HFFc6 (cell line): ENCODE data around the gene ZNF473. TPM values are rescaled to one million over a fixed set of nuclear protein-coding genes. Genes with fewer than 3 reads are reported as not detected.
A peak's percentile ranks its signal among the peaks of the same experiment; 100 is the strongest.

Experiments used
- DNase-seq: peaks from one replicate; pipeline ENCODE4 v3.0.0-alpha.2; 2018
- H3K27ac Mint-ChIP-seq: 2 replicates; pipeline ENCODE4 v1.8.0; 2020; ENCODE audit warnings: mild to moderate bottlenecking, mixed read lengths
- H3K27me3 Mint-ChIP-seq: 2 replicates; pipeline ENCODE4 v1.8.0; 2021; ENCODE audit warnings: mild to moderate bottlenecking, moderate library complexity, mixed read lengths; ENCODE audit not compliant: insufficient read depth
- H3K36me3 Mint-ChIP-seq: 2 replicates; pipeline ENCODE4 v1.8.0; 2021; ENCODE audit warnings: low read depth, mixed read lengths
- H3K4me1 Mint-ChIP-seq: 2 replicates; pipeline ENCODE4 v1.8.0; 2020; ENCODE audit warnings: low read depth, mixed read lengths
- H3K4me3 Mint-ChIP-seq: 2 replicates; pipeline ENCODE4 v1.8.0; 2020; ENCODE audit warnings: mild to moderate bottlenecking, moderate library complexity, mixed read lengths
- H3K9me3 Mint-ChIP-seq: 2 replicates; pipeline ENCODE4 v1.8.0; 2020; ENCODE audit warnings: mild to moderate bottlenecking, mixed read lengths
- total RNA-seq, 6 experiments: library from RNA; stranded (reverse); fragmentation: NEBNext Ultra II Directional; extraction: Animal tissue kit (Norgen Biotek cat#: 25700); gene quantifications; 2 replicates in 1 of 6; 3 replicates in 5 of 6; pipeline ENCODE4 v1.2.3, GENCODE V29; 2021
- TF ChIP-seq, protein P1 (sequence below): fragments of 200-600 bp; sonication (generic); IDR thresholded peaks from 2 replicates; pipeline ENCODE4 v1.5.0; 2021; ENCODE audit warnings: antibody characterized with exemption, mild to moderate bottlenecking

The ZNF473 gene
- total RNA-seq, 6 experiments from 2014 or later = 5.4 to 7.4 (median 6.6) TPM

GRCh38 chr19:50000038-50000840, 25.6 kb upstream of the ZNF473 start:
- TF ChIP-seq, protein P1, sequence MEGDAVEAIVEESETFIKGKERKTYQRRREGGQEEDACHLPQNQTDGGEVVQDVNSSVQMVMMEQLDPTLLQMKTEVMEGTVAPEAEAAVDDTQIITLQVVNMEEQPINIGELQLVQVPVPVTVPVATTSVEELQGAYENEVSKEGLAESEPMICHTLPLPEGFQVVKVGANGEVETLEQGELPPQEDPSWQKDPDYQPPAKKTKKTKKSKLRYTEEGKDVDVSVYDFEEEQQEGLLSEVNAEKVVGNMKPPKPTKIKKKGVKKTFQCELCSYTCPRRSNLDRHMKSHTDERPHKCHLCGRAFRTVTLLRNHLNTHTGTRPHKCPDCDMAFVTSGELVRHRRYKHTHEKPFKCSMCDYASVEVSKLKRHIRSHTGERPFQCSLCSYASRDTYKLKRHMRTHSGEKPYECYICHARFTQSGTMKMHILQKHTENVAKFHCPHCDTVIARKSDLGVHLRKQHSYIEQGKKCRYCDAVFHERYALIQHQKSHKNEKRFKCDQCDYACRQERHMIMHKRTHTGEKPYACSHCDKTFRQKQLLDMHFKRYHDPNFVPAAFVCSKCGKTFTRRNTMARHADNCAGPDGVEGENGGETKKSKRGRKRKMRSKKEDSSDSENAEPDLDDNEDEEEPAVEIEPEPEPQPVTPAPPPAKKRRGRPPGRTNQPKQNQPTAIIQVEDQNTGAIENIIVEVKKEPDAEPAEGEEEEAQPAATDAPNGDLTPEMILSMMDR = no peak
- H3K4me1 Mint-ChIP-seq = peaks cover 28% of the 10 kb centered on the region
- H3K4me3 Mint-ChIP-seq = no peak overlapping the region
- DNase-seq = no peak
- no peaks in the 10 kb centered on the region for H3K9me3 Mint-ChIP-seq
- H3K27me3 Mint-ChIP-seq = peaks cover 2% of the 10 kb centered on the region; the same call in 1 of the 2 replicates
- no peak overlapping the region for H3K27ac Mint-ChIP-seq
- H3K36me3 Mint-ChIP-seq = peaks cover 27% of the 10 kb centered on the region

GRCh38 chr19:50000841-50001557, 24.8 kb upstream of the ZNF473 start:
- DNase-seq = no peak
- Mint-ChIP-seq H3K4me3 (no peak overlapping the region), H3K9me3 (no peaks in the 10 kb centered on the region), H3K27ac (no peak overlapping the region), H3K27me3 (peaks cover 2% of the 10 kb centered on the region; the same call in 1 of the 2 replicates), H3K36me3 (peaks cover 27% of the 10 kb centered on the region), H3K4me1 (peaks cover 28% of the 10 kb centered on the region)
- TF ChIP-seq, protein P1 = no peak

DNA sequence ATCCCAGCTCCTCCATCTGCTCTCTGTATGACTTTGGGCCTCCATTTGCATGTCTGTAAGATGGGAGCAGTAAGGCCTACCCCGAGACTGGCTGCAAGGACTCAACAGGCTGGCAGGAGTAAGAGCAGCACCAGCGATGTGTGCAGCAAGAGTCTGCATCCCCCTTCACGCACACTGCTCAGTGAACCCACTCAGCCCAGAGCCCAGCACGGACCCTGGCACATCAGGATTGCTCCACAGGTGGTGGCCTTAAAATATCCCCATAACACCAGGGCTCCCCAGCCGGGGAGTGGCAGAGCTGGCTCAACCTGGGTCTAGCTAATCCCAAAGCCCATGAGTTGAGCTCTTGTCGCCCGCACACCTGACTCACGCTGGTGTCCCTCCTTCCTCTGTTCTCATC, 24.0 kb upstream of the ZNF473 start:
- peaks cover 29% of the 10 kb centered on the region for H3K36me3 Mint-ChIP-seq
- H3K9me3 Mint-ChIP-seq = no peaks in the 10 kb centered on the region
- TF ChIP-seq, protein P1 = no peak
- peaks cover 2% of the 10 kb centered on the region; the same call in 1 of the 2 replicates for H3K27me3 Mint-ChIP-seq
- DNase-seq = no peak
- H3K4me3 Mint-ChIP-seq = no peak overlapping the region
- peaks cover 28% of the 10 kb centered on the region for H3K4me1 Mint-ChIP-seq
- H3K27ac Mint-ChIP-seq = no peak overlapping the region

- H3K27me3 Mint-ChIP-seq = peaks cover 2% of the 10 kb centered on the region; the same call in 1 of the 2 replicates
- H3K9me3 Mint-ChIP-seq = no peaks in the 10 kb centered on the region
- H3K36me3 Mint-ChIP-seq = peaks cover 33% of the 10 kb centered on the region
- no peak overlapping the region for H3K27ac Mint-ChIP-seq
- DNase-seq = no peak
- H3K4me3 Mint-ChIP-seq = no peak overlapping the region
- H3K4me1 Mint-ChIP-seq = peaks cover 28% of the 10 kb centered on the region
- TF ChIP-seq, protein P1 = no peak
Observed at GRCh38 chr19:50002386-50002960, 23.3 kb upstream of the ZNF473 start.

- TF ChIP-seq, protein P1 = no peak
- DNase-seq = no peak
- H3K36me3 Mint-ChIP-seq = peaks cover 33% of the 10 kb centered on the region
- H3K9me3 Mint-ChIP-seq = no peaks in the 10 kb centered on the region
- H3K4me1 Mint-ChIP-seq = peaks cover 34% of the 10 kb centered on the region
- H3K27ac Mint-ChIP-seq = peak overlapping the region; percentile 92
- H3K4me3 Mint-ChIP-seq = no peak overlapping the region
- peaks cover 2% of the 10 kb centered on the region; the same call in 1 of the 2 replicates for H3K27me3 Mint-ChIP-seq
Observed at GRCh38 chr19:50003254-50003788, 22.5 kb upstream of the ZNF473 start.
